ENCODE results near the gene THOP1.

THOP1 gene

DNA sequence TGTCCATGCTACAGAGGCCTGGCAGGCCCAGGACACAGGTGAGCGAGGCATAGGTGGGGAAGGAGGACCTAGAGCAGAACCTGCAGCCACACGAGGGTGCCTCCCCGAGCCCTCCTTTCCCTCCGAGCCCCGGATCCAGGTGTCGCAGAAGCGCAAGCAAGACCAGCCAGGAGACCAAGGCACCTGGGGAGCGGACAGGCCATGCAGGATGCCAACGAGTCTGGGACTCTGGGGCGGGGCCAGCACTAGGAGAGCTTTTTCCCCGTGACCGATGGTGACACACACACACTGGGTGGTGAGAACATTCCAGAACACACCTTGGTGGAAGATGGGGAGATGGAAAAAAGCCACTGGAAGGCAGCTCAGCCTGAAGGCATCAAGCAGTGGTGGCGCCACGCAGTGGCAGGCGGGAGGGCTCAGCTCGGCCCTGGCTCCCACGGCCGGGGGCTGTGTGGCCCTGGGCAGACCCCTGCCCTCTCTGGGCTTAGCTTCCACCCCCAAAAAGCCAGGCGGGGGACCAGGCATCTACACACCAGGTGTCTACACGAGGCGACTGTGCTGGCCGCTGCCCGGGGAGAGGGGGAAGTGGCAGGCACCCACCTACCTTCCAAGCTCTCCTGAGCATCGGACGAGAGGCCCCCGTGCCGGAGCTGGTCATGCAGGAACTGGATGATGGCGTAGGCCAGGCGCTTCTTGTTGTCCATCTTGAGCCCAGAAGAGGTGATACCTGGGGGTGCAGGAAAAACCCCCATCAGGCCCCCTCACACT is 16.8 kb upstream of the THOP1 start:
- H3K4me1 ChIP-seq (ENCODE audit: control insufficient read depth in 1 of 2, insufficient read depth in 1 of 2, low read depth in 1 of 2, low read length in 1 of 2): peaks cover 5 to 8% of the 10 kb centered on the region in 2 experiments
- no peak overlapping the region for H3K4me3 ChIP-seq (ENCODE audit: low read depth in 1 of 2, low read length in 1 of 2)
- TF ChIP-seq, protein P1, sequence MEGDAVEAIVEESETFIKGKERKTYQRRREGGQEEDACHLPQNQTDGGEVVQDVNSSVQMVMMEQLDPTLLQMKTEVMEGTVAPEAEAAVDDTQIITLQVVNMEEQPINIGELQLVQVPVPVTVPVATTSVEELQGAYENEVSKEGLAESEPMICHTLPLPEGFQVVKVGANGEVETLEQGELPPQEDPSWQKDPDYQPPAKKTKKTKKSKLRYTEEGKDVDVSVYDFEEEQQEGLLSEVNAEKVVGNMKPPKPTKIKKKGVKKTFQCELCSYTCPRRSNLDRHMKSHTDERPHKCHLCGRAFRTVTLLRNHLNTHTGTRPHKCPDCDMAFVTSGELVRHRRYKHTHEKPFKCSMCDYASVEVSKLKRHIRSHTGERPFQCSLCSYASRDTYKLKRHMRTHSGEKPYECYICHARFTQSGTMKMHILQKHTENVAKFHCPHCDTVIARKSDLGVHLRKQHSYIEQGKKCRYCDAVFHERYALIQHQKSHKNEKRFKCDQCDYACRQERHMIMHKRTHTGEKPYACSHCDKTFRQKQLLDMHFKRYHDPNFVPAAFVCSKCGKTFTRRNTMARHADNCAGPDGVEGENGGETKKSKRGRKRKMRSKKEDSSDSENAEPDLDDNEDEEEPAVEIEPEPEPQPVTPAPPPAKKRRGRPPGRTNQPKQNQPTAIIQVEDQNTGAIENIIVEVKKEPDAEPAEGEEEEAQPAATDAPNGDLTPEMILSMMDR (IDR thresholded peaks at IDR 0.05): no peak
- peaks cover 54% of the 10 kb centered on the region for H3K36me3 ChIP-seq
- H3K9me3 ChIP-seq: no peaks in the 10 kb centered on the region
- no peak overlapping the region for H3K27ac ChIP-seq
- H3K27me3 ChIP-seq: no peaks in the 10 kb centered on the region

DNA sequence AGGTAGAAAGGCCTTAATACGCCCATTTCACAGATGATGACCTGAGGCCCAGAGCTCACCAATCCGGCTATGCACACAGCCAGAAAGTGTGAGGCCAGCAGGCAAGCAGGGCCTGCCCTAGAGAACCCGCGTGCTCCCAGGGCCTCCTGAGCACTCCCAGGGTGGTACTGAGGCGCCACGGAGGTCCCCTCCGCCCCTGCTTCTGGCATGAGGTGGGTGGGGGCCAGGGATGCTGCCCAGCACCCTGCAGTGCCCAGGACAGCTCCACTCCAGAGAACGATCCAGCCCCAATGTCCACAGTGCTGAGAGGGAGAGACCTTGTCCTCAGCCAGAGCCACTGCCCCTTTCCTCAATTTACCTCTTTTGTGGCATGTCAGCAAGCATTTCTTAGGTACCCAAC is 16.1 kb upstream of the THOP1 start:
- TF ChIP-seq, protein P1 (IDR thresholded peaks at IDR 0.05): no peak
- Histone ChIP-seq H3K4me3 (ENCODE audit: low read depth in 1 of 2, low read length in 1 of 2) (no peak overlapping the region), H3K36me3 (peaks cover 48% of the 10 kb centered on the region), H3K4me1 (ENCODE audit: control insufficient read depth in 1 of 2, insufficient read depth in 1 of 2, low read depth in 1 of 2, low read length in 1 of 2) (peaks cover 5 to 8% of the 10 kb centered on the region in 2 experiments), H3K27ac (no peak overlapping the region), H3K9me3 (no peaks in the 10 kb centered on the region), H3K27me3 (no peaks in the 10 kb centered on the region)

DNA sequence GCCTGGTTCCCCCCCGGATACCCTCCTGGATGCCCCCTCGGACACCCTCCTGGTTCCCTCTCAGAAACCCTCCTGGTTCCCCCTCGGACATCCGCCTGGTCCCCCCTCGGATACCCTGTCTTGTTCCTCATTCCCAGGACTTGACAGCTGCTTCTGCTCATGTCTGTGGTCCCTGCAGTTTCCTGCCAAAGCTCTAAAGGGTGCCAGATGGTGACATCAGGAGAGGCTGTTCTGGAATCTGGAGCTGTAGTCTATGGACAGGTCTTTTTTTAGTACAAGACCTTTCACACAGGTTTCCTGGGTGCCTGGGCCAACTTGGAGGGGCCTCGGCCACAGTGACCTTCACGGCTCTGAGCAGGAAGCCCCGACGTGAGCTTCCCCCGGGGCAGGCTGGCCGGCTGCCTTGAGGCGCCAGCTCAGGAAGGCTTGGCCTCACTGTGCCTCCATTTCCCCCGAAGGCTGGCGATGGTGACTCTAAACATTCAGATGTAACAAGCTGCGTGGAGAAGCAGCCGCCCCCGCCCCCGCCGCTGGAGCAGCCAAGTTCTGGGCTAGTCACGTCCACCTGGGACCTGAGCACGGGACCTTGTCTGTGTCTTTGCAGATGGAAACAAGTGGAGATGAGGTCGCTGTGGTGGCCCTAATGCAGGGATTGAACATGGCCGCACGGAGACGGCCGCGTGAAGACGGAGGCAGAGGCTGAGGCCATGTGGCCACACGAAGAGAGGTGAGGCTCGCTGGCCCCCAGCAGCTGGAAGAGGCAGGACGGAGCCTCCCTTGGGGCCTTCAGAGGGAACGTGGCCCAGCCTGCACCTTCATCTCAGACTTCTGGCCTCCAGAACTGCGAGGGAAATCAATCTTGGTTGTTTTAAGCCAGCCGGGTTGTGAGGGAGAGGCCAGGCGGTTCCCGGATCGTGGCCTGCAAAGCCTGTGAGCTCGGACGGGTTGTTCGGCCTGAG is 15.0 kb upstream of the THOP1 start:
- H3K27ac ChIP-seq: peak overlapping the region; percentile 47
- TF ChIP-seq, protein P1 (IDR thresholded peaks at IDR 0.05): no peak
- H3K4me1 ChIP-seq (ENCODE audit: control insufficient read depth in 1 of 2, insufficient read depth in 1 of 2, low read depth in 1 of 2, low read length in 1 of 2): peaks cover 10 to 13% of the 10 kb centered on the region in 2 experiments
- peaks cover 36% of the 10 kb centered on the region for H3K36me3 ChIP-seq
- H3K4me3 ChIP-seq (ENCODE audit: low read depth in 1 of 2, low read length in 1 of 2): no peak overlapping the region
- H3K9me3 ChIP-seq: no peaks in the 10 kb centered on the region
- H3K27me3 ChIP-seq: no peaks in the 10 kb centered on the region

DNA sequence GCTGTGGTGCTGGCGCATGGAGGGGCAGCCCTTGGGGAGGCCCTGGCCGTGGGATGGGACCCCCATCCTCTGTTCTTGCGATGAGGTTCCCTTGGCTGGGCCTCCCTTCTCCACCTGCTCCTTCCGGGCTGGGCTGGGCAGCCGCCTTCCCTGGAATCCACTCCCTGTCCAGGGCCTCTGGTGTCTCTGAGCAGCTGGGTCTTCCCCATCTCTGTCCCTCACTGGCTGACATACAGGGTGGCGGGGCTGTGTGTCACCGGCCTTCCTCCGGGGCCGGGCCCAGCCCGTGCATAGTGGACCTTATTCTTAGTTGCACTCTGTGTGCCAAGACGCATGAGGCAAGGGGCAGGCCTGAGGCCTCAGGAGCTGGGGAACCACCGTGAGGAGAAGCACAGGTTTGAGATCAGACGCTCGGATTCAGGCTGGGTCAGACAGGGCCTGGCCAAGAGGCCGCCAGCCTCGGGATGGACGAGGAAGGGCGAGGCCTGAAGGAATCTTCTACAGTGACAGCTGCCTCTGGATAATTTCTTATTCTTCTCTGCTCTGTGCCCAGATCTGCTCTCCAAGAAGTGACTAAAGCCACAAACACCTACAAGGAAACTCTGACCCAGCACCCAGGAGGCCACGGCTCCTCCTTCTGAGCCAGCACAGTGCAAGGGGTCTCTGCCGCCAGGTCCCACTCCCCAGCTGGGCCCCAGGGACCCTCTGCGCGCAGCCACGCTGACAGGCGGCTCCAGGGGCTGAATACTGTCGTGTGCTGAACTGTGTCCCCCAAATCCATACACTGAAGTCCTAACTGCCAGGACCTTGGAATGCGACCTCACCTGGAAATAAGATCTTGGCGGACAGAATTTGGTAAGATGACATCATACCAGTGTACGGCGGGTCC is 13.3 kb upstream of the THOP1 start:
- Histone ChIP-seq H3K36me3 (peaks cover 20% of the 10 kb centered on the region), H3K9me3 (no peaks in the 10 kb centered on the region), H3K27me3 (no peaks in the 10 kb centered on the region), H3K4me1 (ENCODE audit: control insufficient read depth in 1 of 2, insufficient read depth in 1 of 2, low read depth in 1 of 2, low read length in 1 of 2) (peaks cover 20 to 22% of the 10 kb centered on the region in 2 experiments), H3K4me3 (ENCODE audit: low read depth in 1 of 2, low read length in 1 of 2) (no peak overlapping the region), H3K27ac (no peak overlapping the region)
- TF ChIP-seq, protein P1 (IDR thresholded peaks at IDR 0.05): no peak

DNA sequence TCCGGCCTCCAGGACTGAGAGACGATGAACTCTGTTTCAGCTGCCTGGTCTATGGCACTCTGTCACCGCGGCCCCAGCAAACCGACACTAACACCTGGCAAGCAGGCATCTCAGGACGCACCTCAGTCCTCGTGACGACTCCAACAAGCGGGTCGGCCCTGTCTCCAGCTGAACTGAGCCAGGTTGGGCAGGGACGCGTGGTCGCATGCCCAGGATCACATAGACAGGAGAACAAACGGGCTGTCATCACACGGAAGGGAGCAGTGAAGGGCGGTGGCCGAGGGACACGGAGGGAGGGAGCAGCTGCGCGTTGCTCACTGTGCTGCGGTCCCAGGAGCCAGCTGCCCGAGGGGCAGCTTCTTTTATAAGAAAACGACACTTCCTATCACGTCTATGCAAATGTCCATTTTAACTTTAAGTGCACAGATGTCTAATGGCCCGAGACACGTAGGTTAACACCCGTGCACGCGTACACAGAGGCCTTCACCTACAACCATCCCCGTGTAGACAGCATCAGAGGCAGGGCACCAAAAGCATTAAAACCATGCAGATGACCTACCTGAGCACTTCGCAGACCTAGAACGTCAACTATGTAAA is 11.1 kb upstream of the THOP1 start:
- Histone ChIP-seq H3K27me3 (no peaks in the 10 kb centered on the region), H3K4me1 (ENCODE audit: control insufficient read depth in 1 of 2, insufficient read depth in 1 of 2, low read depth in 1 of 2, low read length in 1 of 2) (peaks cover 20 to 22% of the 10 kb centered on the region in 2 experiments), H3K27ac (no peak overlapping the region), H3K9me3 (no peaks in the 10 kb centered on the region), H3K4me3 (ENCODE audit: low read depth in 1 of 2, low read length in 1 of 2) (no peak overlapping the region), H3K36me3 (peaks cover 1% of the 10 kb centered on the region)
- TF ChIP-seq, protein P1 (IDR thresholded peaks at IDR 0.05): no peak
